Effector memory CD8-positive, alpha-beta T cell (primary cell): ENCODE data around the gene RBFOX1.

Experiments used
- ATAC-seq: fragments of 150-1000 bp; cut with Tn5 transposase; replicated peaks from 2 replicates; pipeline ENCODE4 v1.10.0; 2021; ENCODE audit warnings: mild to moderate bottlenecking, moderate library complexity
- DNase-seq, 3 experiments: peaks; one replicate each; pipeline ENCODE4 v3.0.0; 2021
- H3K27ac Mint-ChIP-seq, 2 donors: one replicate each; pipeline ENCODE4 v1.8.0; 2022; ENCODE audit warnings: mild to moderate bottlenecking in 2 of 2, mixed read lengths in 2 of 2, moderate library complexity in 2 of 2
- H3K27me3 Mint-ChIP-seq, 2 donors: one replicate each; pipeline ENCODE4 v1.8.0; 2022; ENCODE audit warnings: mixed read lengths in 2 of 2
- H3K36me3 Mint-ChIP-seq: one replicate; pipeline ENCODE4 v1.8.0; 2022; ENCODE audit warnings: mild to moderate bottlenecking, moderate library complexity, mixed read lengths; ENCODE audit not compliant: insufficient read depth
- H3K4me1 Mint-ChIP-seq, 2 donors: one replicate each; pipeline ENCODE4 v1.8.0; 2022; ENCODE audit warnings: low read depth in 2 of 2, mixed read lengths in 2 of 2
- H3K4me3 Mint-ChIP-seq, 2 donors: one replicate each; pipeline ENCODE4 v1.8.0; 2022; ENCODE audit warnings: mild to moderate bottlenecking in 2 of 2, mixed read lengths in 2 of 2, moderate library complexity in 2 of 2
- H3K9me3 Mint-ChIP-seq, 2 donors: one replicate each; pipeline ENCODE4 v1.8.0; 2022; ENCODE audit warnings: mixed read lengths in 2 of 2
- total RNA-seq, 9 experiments: gene quantifications; one replicate each; lab custom pipeline; 2026; lab: John Stamatoyannopoulos, UW

RBFOX1 gene
- total RNA-seq = 0 to 0.21 (median 0) reads per million in 9 experiments

DNA sequence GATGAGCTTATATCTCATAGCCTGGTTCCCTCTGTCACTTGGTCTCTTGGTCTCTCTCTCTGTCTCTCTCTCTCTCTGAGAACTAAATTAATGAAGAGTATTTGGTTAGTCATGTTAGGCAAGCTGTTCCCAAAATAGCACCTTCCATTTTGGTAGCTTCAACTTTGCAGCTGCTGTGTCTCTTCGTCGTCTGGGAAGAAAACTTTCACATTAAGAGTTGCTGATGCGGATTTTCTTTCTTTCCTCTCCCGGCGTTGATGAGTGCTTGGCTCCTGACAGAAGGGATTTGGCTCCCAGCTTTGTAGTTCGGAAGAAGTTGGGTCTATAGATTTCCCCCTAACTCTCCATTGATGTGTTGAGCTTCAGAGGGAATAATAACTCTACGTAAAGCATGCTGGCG, at the start of gene RBFOX1:
Gene RBFOX1 (plus strand): TSS at position 235 of the 400 bp plus-strand sequence.
- no peak for ATAC-seq
- DNase-seq = no peak
- Mint-ChIP-seq H3K36me3 (no peaks in the 10 kb centered on the region), H3K4me1 (no peaks in the 10 kb centered on the region), H3K27ac (no peak within 1 kb of the TSS), H3K27me3 (no peaks in the 10 kb centered on the region), H3K4me3 (no peak within 1 kb of the TSS), H3K9me3 (peaks cover 4 to 7% of the 10 kb centered on the region in 2 donors)

DNA sequence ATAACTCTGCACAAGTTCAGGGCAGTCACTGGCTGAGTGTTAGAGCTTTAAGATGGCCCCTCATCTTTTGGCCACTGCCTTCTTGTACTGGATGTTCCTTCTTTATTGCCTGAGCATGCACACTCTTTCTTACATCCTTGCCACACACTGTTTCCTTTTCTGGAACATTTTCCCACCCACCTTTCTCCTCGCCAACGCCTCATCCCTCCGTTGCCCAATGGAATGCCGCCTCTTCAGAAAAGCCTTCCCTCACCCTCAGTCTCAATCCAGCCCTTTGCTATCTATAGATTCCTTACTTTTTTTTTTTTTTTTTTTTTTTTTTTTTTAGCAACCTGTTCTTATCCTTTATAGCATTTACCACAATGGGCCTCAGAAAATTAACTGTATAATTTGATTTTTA, 47.9 kb upstream of the RBFOX1 start:
- Mint-ChIP-seq H3K4me1 (no peaks in the 10 kb centered on the region), H3K27ac (no peak overlapping the region), H3K27me3 (no peaks in the 10 kb centered on the region), H3K9me3 (peaks cover 9 to 35% of the 10 kb centered on the region in 2 donors), H3K36me3 (no peaks in the 10 kb centered on the region), H3K4me3 (no peak overlapping the region)
- DNase-seq = no peak
- no peak for ATAC-seq

DNA sequence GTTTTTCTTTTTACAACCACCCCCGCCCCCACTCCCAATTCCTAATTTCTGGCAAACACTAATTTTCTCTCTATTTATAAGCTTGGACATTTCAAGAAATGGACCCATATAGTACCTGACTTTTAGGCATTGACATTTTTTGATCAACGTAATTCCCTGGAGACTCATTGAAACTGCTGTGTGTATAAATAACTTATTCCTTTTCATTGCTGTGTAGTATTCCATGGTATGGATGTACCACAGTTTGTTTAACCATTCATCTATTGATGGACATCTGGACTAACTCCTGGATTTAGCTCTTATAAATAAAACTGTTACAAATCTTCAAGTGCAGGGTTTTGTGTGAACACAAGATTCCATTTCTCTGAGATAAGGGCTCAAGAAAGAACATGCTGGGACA, 47.1 kb upstream of the RBFOX1 start:
- Mint-ChIP-seq H3K27ac (no peak overlapping the region), H3K36me3 (no peaks in the 10 kb centered on the region), H3K4me1 (no peaks in the 10 kb centered on the region), H3K9me3 (peaks cover 10 to 39% of the 10 kb centered on the region in 2 donors), H3K27me3 (no peaks in the 10 kb centered on the region), H3K4me3 (no peak overlapping the region)
- DNase-seq (no peak), ATAC-seq (no peak)

DNA sequence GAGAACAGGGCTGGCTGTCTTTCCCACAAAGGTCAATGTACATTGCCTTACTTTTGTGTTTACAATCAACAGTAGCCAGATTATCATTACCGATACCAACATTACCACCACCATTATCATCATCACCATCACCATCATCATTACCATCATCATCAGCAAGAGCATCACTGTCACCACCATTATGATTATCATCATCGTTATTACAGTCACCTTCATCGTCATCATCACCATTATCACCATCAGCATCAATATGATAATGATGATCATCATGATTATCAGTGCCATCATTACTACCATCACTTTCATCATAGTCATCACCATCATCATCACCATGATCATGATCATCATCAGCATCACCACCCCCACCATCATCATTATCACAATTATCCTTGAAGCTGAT, 43.3 kb upstream of the RBFOX1 start:
- no peaks in the 10 kb centered on the region for H3K4me1 Mint-ChIP-seq
- no peak for DNase-seq
- no peak overlapping the region for H3K27ac Mint-ChIP-seq
- H3K9me3 Mint-ChIP-seq = peaks cover 18% of the 10 kb centered on the region in 2 donors
- H3K36me3 Mint-ChIP-seq = no peaks in the 10 kb centered on the region
- H3K4me3 Mint-ChIP-seq = no peak overlapping the region
- H3K27me3 Mint-ChIP-seq = no peaks in the 10 kb centered on the region
- ATAC-seq = no peak

DNA sequence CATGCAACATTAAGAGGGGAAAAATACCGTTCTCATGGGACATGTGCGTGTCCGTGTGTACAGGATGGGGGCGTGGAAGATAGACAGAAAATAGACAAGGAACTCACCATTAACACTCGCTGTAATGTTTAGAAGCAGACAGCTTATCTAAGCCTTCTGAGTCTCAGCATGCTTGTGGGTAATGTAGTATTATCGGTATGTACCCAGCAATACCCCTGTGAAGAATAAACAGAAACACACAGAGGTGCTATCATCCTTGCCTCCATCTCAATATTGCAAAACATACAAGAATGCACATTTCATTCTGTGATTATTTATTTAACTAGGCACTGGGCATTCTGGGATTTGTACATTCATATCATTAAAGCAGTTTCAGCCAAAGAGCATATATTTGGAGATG, 42.0 kb upstream of the RBFOX1 start:
- Mint-ChIP-seq H3K27ac (no peak overlapping the region), H3K4me1 (no peaks in the 10 kb centered on the region), H3K9me3 (peaks cover 18 to 22% of the 10 kb centered on the region in 2 donors), H3K4me3 (no peak overlapping the region), H3K36me3 (no peaks in the 10 kb centered on the region), H3K27me3 (no peaks in the 10 kb centered on the region)
- DNase-seq (no peak), ATAC-seq (no peak)

DNA sequence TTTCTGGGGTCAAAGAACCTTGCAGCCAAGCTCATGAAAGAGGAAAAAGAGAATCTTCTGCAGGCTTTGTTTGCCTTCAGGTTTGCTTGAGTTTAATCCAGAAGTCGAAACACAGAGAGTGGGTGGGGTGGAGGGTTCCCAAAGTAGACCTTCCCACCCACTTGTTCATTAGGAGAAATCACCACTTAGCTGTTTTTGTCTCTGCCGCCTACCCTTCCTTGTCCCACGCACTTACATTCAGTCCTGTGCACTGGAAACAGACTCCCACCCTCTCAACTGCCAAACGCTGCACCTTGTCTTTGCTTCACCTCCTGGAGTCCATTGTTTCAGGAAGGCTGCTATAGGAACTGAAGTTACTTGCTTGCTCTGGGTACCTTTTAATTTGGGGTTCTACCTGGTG, 38.6 kb upstream of the RBFOX1 start:
- no peak for ATAC-seq
- no peak for DNase-seq
- Mint-ChIP-seq H3K9me3 (peaks cover 19 to 22% of the 10 kb centered on the region in 2 donors), H3K36me3 (no peaks in the 10 kb centered on the region), H3K4me1 (no peaks in the 10 kb centered on the region), H3K4me3 (no peak overlapping the region), H3K27me3 (no peaks in the 10 kb centered on the region), H3K27ac (no peak overlapping the region)

DNA sequence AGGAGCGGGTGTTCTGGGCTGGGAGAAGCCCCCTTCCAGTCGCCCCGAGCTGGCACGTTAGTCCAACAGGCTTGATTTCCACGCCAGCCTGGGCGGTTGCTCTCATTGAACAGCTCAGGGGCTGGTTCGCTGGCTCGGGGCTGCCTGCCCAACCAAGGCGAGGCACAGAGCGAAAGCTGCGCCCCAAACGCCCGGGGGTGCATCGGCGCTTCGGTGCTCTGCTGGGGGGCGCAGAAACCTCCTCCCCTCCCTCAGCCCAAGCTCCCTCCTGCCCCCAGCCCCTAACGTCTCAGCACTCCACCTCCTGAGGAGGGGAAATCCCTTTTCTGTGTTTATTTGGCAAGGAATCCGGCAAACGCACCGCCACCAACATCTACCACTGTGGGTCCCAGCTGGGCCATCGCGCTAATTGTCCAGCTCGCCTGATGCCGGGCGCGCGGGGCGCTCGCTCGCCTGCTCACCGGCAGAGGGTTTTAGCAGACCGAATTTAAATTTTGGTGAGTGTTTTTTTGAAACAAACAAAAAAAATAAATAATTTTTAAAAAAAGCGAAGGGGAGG, 29.5 kb upstream of the RBFOX1 start:
- Mint-ChIP-seq H3K27me3 (peaks cover 0 to 13% of the 10 kb centered on the region in 2 donors), H3K4me3 (no peak overlapping the region)

DNA sequence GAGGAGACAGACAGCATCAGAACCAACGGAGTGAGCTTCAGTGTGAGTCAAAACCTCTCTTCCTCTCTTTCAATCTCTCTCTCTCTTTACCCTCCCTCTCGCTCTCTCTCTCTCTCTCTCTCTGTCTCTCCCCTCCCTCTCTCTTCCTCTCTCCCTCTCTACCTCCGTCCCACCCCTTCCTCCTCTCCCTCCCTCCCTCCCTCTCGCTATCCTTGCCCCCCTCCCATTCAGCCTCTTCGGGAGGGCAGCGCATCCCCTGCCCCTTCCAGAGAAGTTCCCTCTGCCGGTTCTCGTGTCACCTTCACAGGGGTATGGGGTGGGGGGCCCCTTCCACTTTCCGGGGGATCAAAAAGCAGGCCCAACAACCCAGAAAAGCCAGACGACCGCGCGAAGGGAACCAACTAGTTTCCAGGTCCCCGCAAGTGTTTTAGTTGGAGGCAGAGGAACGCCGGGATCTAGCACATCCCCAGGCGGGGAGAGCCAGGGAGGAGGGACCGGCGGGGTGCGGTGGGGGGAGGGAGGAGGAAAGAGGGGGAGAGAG, 28.9 kb upstream of the RBFOX1 start:
- H3K4me1 Mint-ChIP-seq = no peaks in the 10 kb centered on the region
- H3K27me3 Mint-ChIP-seq = peaks cover 0 to 13% of the 10 kb centered on the region in 2 donors
- no peak for DNase-seq
- H3K36me3 Mint-ChIP-seq = no peaks in the 10 kb centered on the region
- no peak overlapping the region for H3K4me3 Mint-ChIP-seq
- H3K27ac Mint-ChIP-seq = no peak overlapping the region
- peaks cover 3 to 10% of the 10 kb centered on the region in 2 donors for H3K9me3 Mint-ChIP-seq
- no peak for ATAC-seq

More for the DNA sequence above, 29.5 kb upstream of the RBFOX1 start:
- Mint-ChIP-seq H3K36me3 (no peaks in the 10 kb centered on the region), H3K27ac (no peak overlapping the region), H3K9me3 (peaks cover 0 to 9% of the 10 kb centered on the region in 2 donors), H3K4me1 (no peaks in the 10 kb centered on the region)
- ATAC-seq (no peak), DNase-seq (no peak)

DNA sequence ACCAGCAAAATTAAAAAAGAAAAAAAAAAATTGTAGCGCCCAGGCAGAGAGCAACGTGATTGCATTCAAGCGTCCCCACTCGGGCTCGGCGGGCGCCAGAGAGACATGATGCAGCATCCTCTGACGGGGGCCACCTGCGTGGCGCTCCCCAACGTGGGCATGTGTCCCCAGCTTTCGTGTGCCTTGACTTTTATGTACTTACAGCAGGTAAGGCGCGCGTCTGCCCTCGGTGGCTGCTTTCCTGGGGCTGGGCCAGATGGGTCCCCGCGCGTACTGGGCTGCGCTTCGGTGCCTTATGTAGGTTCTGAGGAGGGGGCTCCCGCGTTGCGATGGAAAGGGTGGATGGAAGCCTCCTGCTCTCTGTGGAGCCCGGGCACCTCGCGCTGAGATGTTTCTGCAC, 28.4 kb upstream of the RBFOX1 start:
- H3K27ac Mint-ChIP-seq = no peak overlapping the region
- H3K4me3 Mint-ChIP-seq = no peak overlapping the region
- no peak for ATAC-seq
- H3K9me3 Mint-ChIP-seq = peaks cover 8 to 11% of the 10 kb centered on the region in 2 donors
- no peaks in the 10 kb centered on the region for H3K36me3 Mint-ChIP-seq
- H3K4me1 Mint-ChIP-seq = no peaks in the 10 kb centered on the region
- DNase-seq = no peak
- peaks cover 0 to 13% of the 10 kb centered on the region in 2 donors for H3K27me3 Mint-ChIP-seq

DNA sequence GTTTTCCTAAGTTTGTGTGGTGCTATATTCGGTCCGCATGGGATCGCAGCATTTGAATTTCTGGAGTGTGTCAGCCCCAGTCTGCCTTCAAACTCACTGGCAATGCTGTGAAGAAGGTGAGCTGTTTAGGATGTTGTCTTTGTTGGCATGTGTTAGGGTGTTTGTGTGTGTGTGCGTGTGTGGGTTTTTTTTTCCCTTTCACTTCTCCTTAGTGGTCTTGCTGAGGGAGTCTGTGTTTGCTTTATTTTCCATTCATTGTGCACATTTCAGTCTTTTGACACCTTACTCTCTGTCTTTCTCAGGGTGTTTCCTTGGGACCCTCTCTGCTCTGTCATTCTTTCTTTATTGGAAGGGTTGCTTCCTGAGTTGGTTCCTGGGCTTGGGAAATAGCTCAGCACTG, 27.7 kb upstream of the RBFOX1 start:
- no peak overlapping the region for H3K27ac Mint-ChIP-seq
- no peak overlapping the region for H3K4me3 Mint-ChIP-seq
- H3K27me3 Mint-ChIP-seq = peaks cover 0 to 13% of the 10 kb centered on the region in 2 donors
- DNase-seq = no peak
- no peaks in the 10 kb centered on the region for H3K36me3 Mint-ChIP-seq
- H3K9me3 Mint-ChIP-seq = peaks cover 8 to 11% of the 10 kb centered on the region in 2 donors
- no peak for ATAC-seq
- H3K4me1 Mint-ChIP-seq = no peaks in the 10 kb centered on the region

DNA sequence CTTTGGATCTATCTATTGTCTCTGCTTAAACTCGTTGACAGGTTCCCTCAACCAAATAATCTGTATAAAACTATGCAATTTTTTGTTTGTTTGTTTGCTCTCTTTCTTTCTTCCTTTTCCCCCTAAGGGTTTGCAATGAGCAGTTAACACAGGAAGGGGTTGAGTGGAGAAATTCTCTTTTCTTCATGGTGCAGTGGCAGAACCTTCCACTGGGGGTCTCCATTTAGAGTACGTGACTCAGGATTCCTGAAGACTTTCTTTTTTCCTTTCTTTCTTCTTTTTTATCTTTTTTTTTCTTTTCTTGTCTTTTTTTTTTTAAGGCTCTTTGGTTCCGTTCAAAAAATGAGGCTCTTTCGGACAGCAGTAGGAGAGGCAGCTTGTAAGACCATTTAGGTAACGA, 19.5 kb upstream of the RBFOX1 start:
- ATAC-seq = no peak
- Mint-ChIP-seq H3K27ac (no peak overlapping the region), H3K4me3 (no peak overlapping the region), H3K27me3 (no peaks in the 10 kb centered on the region), H3K4me1 (no peaks in the 10 kb centered on the region), H3K9me3 (peaks cover 4 to 8% of the 10 kb centered on the region in 2 donors), H3K36me3 (no peaks in the 10 kb centered on the region)
- no peak for DNase-seq

DNA sequence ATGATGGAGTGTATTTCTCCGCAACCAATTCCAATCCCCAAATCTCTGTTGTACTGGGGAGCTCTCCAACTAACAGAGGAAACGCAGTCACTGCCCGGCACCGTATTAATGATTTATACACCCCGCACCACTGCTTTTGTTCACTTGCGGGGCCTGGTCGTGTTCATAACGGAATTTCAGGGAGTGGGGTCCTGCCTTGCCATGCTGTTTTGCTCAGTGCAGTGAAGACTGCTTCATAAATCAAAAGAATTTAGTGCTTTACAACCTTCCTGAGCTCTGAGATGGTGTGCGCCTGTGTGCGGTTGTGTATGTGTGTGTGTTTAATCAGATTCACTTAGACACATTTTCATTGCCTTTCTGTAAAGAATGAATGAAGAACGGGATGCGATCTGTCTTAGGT, 18.5 kb upstream of the RBFOX1 start:
- H3K36me3 Mint-ChIP-seq = no peaks in the 10 kb centered on the region
- H3K27ac Mint-ChIP-seq = no peak overlapping the region
- H3K27me3 Mint-ChIP-seq = no peaks in the 10 kb centered on the region
- H3K4me1 Mint-ChIP-seq = no peaks in the 10 kb centered on the region
- peaks cover under 1 to 4% of the 10 kb centered on the region in 2 donors for H3K9me3 Mint-ChIP-seq
- no peak for DNase-seq
- H3K4me3 Mint-ChIP-seq = no peak overlapping the region
- ATAC-seq = no peak

DNA sequence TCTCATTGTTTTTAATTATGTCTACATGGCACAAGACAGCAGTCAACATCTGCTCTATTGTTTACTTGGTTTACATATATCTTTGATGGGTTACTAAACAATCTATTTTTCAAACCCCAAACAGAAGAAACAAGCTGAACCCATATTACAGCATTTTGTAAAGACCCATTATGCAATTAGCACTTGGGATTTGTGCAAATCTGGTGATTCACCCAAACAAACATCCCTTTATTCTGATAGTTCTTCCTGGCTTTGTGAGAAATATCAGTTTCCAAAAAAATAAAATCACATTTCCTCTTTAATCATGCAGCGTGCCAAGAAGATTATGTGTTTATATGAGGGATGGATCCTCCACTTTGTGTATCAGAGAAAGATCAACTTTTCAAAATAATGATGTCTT, 16.8 kb upstream of the RBFOX1 start:
- Mint-ChIP-seq H3K4me3 (no peak overlapping the region), H3K27me3 (no peaks in the 10 kb centered on the region), H3K36me3 (no peaks in the 10 kb centered on the region), H3K9me3 (peaks cover 0 to 8% of the 10 kb centered on the region in 2 donors), H3K4me1 (no peaks in the 10 kb centered on the region), H3K27ac (no peak overlapping the region)
- DNase-seq = no peak
- no peak for ATAC-seq

DNA sequence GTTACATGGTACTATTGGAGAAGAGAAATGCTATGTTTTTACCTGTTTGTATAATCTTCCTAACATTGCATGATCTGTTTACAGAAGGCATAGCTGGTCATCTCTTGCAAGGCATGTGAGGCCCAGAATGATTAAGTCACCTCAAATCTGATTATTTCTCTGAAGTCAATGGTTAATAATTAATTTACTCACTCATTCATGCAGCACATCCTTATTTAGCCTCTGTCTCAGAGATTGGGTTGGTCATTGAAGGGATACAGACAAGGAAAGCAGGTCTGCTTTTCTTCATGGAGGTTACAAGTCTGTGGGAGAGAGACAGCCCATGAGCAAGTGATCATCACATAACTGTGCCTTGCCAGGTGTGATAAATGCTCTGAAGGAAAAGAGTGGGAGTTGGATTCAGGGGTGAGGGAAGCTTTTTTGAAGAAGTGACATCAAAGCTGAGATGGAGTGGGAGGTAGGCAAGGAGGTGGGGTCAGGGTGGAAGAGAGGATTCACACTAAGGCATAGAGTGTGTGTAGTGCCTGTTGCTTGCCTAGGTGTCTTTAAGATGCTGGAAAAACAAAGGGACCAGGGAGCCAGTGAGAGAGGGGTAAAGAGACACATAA, 16.3 kb upstream of the RBFOX1 start:
- DNase-seq (no peak), ATAC-seq (no peak)
- Mint-ChIP-seq H3K27ac (no peak overlapping the region), H3K36me3 (no peaks in the 10 kb centered on the region), H3K4me3 (no peak overlapping the region), H3K9me3 (peaks cover 0 to 8% of the 10 kb centered on the region in 2 donors), H3K27me3 (no peaks in the 10 kb centered on the region), H3K4me1 (no peaks in the 10 kb centered on the region)
